Measurements from ENCODE around the gene IKBKE. TPM values are rescaled to one million over a fixed set of nuclear protein-coding genes. Genes with fewer than 3 reads are reported as not detected.

Gene IKBKE
- total and polyA plus RNA-seq, 10 of the 15 experiments (the other 5 are each of a cell fraction or from before 2014, with no cell fraction given): 12.8 to 35.1 (median 23.1) TPM

GRCh38 chr1:206540044-206540780 is 69.9 kb downstream of the IKBKE start (continued):
- TF ChIP-seq, protein P1, sequence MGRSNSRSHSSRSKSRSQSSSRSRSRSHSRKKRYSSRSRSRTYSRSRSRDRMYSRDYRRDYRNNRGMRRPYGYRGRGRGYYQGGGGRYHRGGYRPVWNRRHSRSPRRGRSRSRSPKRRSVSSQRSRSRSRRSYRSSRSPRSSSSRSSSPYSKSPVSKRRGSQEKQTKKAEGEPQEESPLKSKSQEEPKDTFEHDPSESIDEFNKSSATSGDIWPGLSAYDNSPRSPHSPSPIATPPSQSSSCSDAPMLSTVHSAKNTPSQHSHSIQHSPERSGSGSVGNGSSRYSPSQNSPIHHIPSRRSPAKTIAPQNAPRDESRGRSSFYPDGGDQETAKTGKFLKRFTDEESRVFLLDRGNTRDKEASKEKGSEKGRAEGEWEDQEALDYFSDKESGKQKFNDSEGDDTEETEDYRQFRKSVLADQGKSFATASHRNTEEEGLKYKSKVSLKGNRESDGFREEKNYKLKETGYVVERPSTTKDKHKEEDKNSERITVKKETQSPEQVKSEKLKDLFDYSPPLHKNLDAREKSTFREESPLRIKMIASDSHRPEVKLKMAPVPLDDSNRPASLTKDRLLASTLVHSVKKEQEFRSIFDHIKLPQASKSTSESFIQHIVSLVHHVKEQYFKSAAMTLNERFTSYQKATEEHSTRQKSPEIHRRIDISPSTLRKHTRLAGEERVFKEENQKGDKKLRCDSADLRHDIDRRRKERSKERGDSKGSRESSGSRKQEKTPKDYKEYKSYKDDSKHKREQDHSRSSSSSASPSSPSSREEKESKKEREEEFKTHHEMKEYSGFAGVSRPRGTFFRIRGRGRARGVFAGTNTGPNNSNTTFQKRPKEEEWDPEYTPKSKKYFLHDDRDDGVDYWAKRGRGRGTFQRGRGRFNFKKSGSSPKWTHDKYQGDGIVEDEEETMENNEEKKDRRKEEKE (IDR thresholded peaks at IDR 0.05): no peak
- TF ChIP-seq PAX8 (IDR thresholded peaks at IDR 0.05) (no peak), HDGF (IDR thresholded peaks at IDR 0.05) (no peak)
- TF ChIP-seq, protein P2, sequence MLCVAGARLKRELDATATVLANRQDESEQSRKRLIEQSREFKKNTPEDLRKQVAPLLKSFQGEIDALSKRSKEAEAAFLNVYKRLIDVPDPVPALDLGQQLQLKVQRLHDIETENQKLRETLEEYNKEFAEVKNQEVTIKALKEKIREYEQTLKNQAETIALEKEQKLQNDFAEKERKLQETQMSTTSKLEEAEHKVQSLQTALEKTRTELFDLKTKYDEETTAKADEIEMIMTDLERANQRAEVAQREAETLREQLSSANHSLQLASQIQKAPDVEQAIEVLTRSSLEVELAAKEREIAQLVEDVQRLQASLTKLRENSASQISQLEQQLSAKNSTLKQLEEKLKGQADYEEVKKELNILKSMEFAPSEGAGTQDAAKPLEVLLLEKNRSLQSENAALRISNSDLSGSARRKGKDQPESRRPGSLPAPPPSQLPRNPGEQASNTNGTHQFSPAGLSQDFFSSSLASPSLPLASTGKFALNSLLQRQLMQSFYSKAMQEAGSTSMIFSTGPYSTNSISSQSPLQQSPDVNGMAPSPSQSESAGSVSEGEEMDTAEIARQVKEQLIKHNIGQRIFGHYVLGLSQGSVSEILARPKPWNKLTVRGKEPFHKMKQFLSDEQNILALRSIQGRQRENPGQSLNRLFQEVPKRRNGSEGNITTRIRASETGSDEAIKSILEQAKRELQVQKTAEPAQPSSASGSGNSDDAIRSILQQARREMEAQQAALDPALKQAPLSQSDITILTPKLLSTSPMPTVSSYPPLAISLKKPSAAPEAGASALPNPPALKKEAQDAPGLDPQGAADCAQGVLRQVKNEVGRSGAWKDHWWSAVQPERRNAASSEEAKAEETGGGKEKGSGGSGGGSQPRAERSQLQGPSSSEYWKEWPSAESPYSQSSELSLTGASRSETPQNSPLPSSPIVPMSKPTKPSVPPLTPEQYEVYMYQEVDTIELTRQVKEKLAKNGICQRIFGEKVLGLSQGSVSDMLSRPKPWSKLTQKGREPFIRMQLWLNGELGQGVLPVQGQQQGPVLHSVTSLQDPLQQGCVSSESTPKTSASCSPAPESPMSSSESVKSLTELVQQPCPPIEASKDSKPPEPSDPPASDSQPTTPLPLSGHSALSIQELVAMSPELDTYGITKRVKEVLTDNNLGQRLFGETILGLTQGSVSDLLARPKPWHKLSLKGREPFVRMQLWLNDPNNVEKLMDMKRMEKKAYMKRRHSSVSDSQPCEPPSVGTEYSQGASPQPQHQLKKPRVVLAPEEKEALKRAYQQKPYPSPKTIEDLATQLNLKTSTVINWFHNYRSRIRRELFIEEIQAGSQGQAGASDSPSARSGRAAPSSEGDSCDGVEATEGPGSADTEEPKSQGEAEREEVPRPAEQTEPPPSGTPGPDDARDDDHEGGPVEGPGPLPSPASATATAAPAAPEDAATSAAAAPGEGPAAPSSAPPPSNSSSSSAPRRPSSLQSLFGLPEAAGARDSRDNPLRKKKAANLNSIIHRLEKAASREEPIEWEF (IDR thresholded peaks at IDR 0.05; ENCODE audit: insufficient replicate concordance, low read depth, low read length): no peak

Data from GM12878 (cell line).